Islet of Langerhans (tissue), 1 donor: ENCODE measurements around the gene SECISBP2.

Source experiments
- FAIRE-seq: peaks from one replicate; lab custom pipeline; 2011; peaks lifted over from hg19 to GRCh38; lab: Jason Lieb, UNC

Gene SECISBP2

GRCh38 chr9:89350988-89351557 lies 32.8 kb downstream of the SECISBP2 start:
- no peak for FAIRE-seq

- no peak for FAIRE-seq
Measured at GRCh38 chr9:89351584-89352300, 33.4 kb downstream of the SECISBP2 start.

DNA sequence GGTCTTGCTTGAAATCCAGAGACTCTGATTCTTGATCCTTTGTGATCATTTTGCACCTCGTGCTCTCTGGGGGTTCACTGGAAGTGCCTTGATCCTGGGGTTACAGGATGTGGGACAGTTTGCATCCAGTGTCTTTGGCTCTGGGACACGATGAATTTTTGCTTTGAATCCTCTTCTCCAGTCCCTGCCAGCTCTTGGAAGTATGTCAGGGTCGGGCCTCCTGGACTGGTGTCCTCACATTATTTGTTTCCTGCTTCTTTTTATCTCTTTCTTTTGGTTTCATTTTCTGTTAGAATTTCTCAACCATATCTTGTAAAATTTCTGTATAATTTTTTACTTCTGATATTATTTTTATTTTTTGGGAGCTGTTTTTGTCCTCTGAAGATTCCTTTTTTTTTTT lies 34.2 kb downstream of the SECISBP2 start:
- FAIRE-seq = no peak

- FAIRE-seq = no peak
Measured at GRCh38 chr9:89352874-89353649, 34.8 kb downstream of the SECISBP2 start.

DNA sequence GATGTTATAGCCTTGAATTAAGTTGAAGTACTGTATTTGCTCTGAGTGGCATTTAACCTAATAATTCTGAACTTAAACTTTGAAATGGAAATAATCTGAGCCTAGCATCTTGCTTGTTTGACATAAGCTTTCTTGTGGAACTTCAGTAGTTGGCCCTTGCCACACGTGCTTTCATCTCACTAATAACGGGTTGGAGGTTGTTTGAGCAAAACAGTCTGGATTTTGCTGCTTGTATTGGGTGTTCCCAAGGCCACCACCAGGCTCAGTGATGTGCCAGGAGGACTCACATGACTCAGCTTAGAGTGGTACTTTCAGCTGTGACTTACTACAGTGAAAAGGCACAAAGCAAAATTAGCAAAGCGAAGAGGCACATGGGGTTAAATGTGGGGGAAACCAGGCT lies 35.7 kb downstream of the SECISBP2 start:
- FAIRE-seq = no peak

- FAIRE-seq = no peak
Measured at GRCh38 chr9:89354471-89354870, 36.2 kb downstream of the SECISBP2 start.

DNA sequence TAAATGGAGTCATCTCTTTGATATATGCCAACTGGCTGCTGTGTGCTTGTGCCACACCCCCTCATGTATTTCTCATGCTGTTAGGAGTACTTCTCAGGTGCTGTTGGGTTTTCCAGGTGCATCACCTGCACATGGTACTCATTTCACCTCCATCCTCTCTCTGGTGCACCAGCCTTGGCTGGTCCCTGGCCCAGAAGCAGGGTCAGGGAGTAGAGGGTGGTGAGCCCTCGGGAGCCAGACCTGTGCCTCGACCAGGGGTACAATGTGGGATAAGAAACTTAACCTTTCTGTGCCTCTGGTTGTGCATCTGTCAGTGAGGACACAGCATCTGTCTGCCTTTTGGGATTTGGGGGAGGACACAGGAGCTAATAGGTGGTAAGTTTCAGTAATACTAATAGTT lies 38.5 kb downstream of the SECISBP2 start:
- FAIRE-seq = no peak

- no peak for FAIRE-seq
Measured at GRCh38 chr9:89357331-89358197, 39.3 kb downstream of the SECISBP2 start.

DNA sequence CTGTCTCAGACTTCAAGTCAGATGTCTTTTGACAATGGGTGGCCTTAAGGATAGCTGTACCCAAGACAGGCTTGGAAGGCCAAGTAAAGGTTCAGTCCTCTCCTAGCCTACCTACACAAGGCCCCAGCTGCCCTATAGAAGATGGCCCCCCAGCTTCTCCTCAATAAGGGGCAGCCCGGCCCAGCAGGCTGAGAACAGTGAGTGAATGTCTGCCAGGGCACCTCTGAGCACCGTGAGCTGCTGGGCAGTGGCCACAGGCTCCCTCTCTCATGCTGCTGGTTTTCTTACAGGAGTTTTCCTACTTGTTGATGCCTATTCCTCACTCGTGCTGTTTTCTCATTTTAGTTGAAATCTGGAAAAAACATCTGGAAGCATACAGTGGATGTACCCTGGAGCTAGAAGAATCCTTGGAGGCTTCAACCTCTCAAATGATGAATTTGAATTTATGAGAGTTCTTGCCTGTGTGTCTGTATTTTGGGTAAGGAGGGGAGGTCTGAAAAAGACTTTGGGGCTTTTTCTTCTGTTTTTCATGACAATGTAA lies 40.1 kb downstream of the SECISBP2 start:
- no peak for FAIRE-seq

- peak; percentile 55 for FAIRE-seq
Measured at GRCh38 chr9:89358985-89359384, 40.7 kb downstream of the SECISBP2 start.

- peak; percentile 17 for FAIRE-seq
Measured at GRCh38 chr9:89359751-89360261, 41.5 kb downstream of the SECISBP2 start.

- peak; percentile 74 for FAIRE-seq
Measured at GRCh38 chr9:89360465-89360864, 42.2 kb downstream of the SECISBP2 start.

DNA sequence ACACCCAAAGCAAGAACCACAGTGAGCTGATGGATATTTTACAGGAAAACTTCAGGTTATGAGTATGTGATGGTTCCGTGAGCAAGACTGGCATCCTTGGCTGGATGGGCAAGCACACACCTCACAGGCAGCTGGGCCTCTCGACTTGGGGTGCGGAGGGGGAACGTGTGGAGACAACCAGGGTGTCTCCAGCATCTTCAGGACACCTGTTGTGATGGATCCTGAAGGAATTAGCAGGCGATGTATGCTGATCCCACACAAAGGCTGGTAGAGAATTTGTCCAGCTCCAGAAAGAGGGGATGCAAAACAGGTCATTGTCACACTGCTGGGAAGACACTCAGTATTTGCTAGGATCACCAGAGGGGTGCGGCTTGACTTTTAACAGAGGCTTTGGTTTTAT lies 42.7 kb downstream of the SECISBP2 start:
- no peak for FAIRE-seq

GRCh38 chr9:89361816-89362646 lies 43.7 kb downstream of the SECISBP2 start:
- no peak for FAIRE-seq

DNA sequence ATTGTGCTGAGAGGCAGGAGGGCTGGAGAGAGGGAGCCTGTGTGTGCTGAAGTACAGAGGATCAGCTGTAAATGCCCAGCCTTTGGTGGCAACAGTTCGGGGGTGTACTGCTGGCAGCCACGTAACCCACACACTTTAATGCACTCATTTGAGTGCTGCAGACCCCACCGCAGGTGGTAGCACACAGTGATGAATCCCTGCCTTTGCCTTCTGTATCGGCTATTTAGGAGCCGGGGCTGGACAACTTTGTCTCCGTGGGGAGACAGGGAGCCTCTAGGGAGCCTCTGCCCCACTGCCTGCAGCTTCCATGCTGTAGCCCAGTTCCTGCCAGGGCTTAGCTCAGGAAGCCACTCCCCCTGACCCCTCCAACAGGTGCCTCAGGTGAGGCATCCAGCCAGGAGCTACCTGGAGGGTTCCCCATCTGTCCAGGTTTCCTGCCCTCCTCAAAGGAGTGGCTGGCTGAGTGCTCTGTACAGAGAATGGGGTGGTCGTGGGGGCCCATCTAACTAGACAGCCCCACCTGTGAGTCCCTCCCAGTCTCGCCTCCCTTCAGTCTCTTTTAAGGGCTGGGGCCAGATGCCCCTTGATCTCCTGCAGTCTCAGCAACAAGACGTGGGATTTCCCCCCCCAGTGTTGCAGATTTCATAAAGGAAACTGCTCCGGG lies 44.5 kb downstream of the SECISBP2 start:
- FAIRE-seq = no peak

- no peak for FAIRE-seq
Measured at GRCh38 chr9:89363311-89363670, 45.0 kb downstream of the SECISBP2 start.

DNA sequence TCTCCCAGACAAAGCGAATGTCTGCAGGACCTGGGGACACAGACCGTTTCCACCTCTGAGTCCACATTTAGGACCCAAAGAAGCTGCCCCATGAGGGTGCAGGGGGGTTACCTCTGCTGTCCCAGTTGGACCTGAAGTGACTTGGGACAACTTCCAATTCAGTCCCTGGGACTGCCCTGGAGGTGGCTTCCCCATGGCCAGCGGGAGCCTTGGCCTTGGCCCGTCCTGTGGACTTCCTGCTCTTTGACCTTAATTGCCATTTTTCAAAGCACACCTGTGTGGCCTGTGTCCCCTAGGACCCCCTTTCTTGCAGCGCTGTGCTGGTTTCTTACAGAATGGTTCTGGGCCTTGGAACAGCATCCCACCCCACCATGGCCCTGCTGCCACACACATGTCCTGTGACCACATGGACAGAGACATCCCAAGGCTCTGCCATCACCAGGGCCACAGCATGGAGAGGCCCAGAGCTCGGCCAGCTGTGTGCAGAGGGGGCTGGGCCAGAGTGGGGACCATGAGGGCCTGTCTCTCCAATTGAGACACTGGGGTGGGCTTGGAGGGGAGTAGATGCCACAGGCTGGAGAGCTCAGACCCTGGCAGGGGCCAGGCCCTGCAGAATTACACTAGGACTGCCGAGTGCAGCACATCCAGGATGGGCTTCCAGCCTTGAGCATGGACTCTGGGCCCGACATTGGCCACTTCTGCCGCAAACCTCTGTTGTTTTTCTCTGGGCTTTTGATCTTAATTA lies 45.8 kb downstream of the SECISBP2 start:
- no peak for FAIRE-seq

- no peak for FAIRE-seq
Measured at GRCh38 chr9:89364666-89365531, 46.6 kb downstream of the SECISBP2 start.

DNA sequence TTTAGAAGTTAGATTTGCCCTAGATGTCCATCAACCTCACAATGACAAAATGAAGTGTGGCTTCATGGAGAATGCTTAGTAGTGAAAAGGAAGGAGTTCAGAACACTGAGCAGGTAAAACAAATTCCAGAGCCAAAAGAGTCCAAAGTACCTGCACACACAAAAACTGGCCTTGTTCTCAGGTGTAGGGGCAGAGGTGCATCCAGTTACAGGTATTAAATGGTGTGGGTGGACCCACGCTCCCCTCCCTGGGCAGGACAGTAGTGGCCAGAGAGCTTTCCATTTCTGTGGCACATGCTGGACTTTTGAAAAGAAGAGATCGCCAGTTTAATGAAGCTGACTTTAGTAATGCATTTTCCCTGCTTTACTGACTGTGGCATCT lies 47.2 kb downstream of the SECISBP2 start:
- FAIRE-seq = no peak
